ENCODE results near the gene RAB3IP.
"Not testable (repeated sequence)": the region's sequence is repeated elsewhere in the genome, so short reads cannot be mapped to it uniquely, and the experiment has no call there.

The RAB3IP gene

GRCh38 chr12:69834576-69834975 lies 95.9 kb downstream of the RAB3IP start:
- no peak for DNase-seq (ENCODE audit: low spot score)

GRCh38 chr12:69835081-69835480 lies 96.4 kb downstream of the RAB3IP start:
- DNase-seq (ENCODE audit: low spot score): no peak

- no peak for DNase-seq (ENCODE audit: low spot score)
Measured at GRCh38 chr12:69836015-69836414, 97.4 kb downstream of the RAB3IP start.

GRCh38 chr12:69837191-69837590 lies 98.5 kb downstream of the RAB3IP start:
- no peak for DNase-seq (ENCODE audit: low spot score)

GRCh38 chr12:69837657-69838415 lies 99.2 kb downstream of the RAB3IP start:
- no peak for DNase-seq (ENCODE audit: low spot score)

GRCh38 chr12:69840727-69841126 lies 102.1 kb downstream of the RAB3IP start:
- DNase-seq (ENCODE audit: low spot score): no peak

- no peak for DNase-seq (ENCODE audit: low spot score)
Measured at GRCh38 chr12:69843608-69844007, 104.9 kb downstream of the RAB3IP start.

GRCh38 chr12:69844416-69844815 lies 105.8 kb downstream of the RAB3IP start:
- no peak for DNase-seq (ENCODE audit: low spot score)

GRCh38 chr12:69844836-69845235 lies 106.2 kb downstream of the RAB3IP start:
- no peak for DNase-seq (ENCODE audit: low spot score)

- no peak for DNase-seq (ENCODE audit: low spot score)
Measured at GRCh38 chr12:69846976-69847375, 108.3 kb downstream of the RAB3IP start.

- no peak for DNase-seq (ENCODE audit: low spot score)
Measured at GRCh38 chr12:69851976-69852375, 113.3 kb downstream of the RAB3IP start.

GRCh38 chr12:69853176-69853961 lies 114.7 kb downstream of the RAB3IP start:
- DNase-seq (ENCODE audit: low spot score): not testable (repeated sequence)

- DNase-seq (ENCODE audit: low spot score): no peak
Measured at GRCh38 chr12:69866698-69867097, 128.0 kb downstream of the RAB3IP start.

- no peak for DNase-seq (ENCODE audit: low spot score)
Measured at GRCh38 chr12:69868695-69869094, 130.0 kb downstream of the RAB3IP start.

GRCh38 chr12:69872804-69873203 lies 134.1 kb downstream of the RAB3IP start:
- DNase-seq (ENCODE audit: low spot score): no peak
